ENCODE measurements around the gene TTYH1.
"Not testable (repeated sequence)": the region's sequence is repeated elsewhere in the genome, so short reads cannot be mapped to it uniquely, and the experiment has no call there.

TTYH1 gene

GRCh38 chr19:54415208-54415900 is at the start of gene TTYH1:
TSS of gene TTYH1 (plus strand) at chr19:54415464. CDS start at chr19:54415553, 89 bp downstream.
- no peak for DNase-seq

GRCh38 chr19:54365798-54366197 is 49.5 kb upstream of the TTYH1 start:
- not testable (repeated sequence) for DNase-seq

GRCh38 chr19:54366811-54367210 is 48.5 kb upstream of the TTYH1 start:
- no peak for DNase-seq

GRCh38 chr19:54369082-54369687 is 46.1 kb upstream of the TTYH1 start:
- no peak for DNase-seq

GRCh38 chr19:54369688-54370433 is 45.4 kb upstream of the TTYH1 start:
- not testable (repeated sequence) for DNase-seq

GRCh38 chr19:54370434-54370796 is 44.8 kb upstream of the TTYH1 start:
- not testable (repeated sequence) for DNase-seq

GRCh38 chr19:54371453-54371852 is 43.8 kb upstream of the TTYH1 start:
- DNase-seq, result not testable (repeated sequence)

GRCh38 chr19:54373781-54374631 is 41.3 kb upstream of the TTYH1 start:
- no peak for DNase-seq

GRCh38 chr19:54375181-54375938 is 39.9 kb upstream of the TTYH1 start:
- DNase-seq, result not testable (repeated sequence)

- no peak for DNase-seq
These were observed 38.5 kb upstream of the TTYH1 start for GRCh38 chr19:54376610-54377285.

GRCh38 chr19:54379187-54379678 is 36.0 kb upstream of the TTYH1 start:
- DNase-seq, result no peak

GRCh38 chr19:54380897-54381296 is 34.4 kb upstream of the TTYH1 start:
- DNase-seq, result no peak

- not testable (repeated sequence) for DNase-seq
These were observed 33.2 kb upstream of the TTYH1 start for GRCh38 chr19:54382041-54382440.

- DNase-seq, result no peak
These were observed 31.9 kb upstream of the TTYH1 start for GRCh38 chr19:54383330-54383729.

- no peak for DNase-seq
These were observed 27.1 kb upstream of the TTYH1 start for GRCh38 chr19:54387991-54388801.

- no peak for DNase-seq
These were observed 26.5 kb upstream of the TTYH1 start for GRCh38 chr19:54388802-54389139.

GRCh38 chr19:54389553-54389952 is 25.7 kb upstream of the TTYH1 start:
- no peak for DNase-seq

- no peak for DNase-seq
These were observed 24.2 kb upstream of the TTYH1 start for GRCh38 chr19:54390942-54391577.

- DNase-seq, result no peak
These were observed 23.6 kb upstream of the TTYH1 start for GRCh38 chr19:54391589-54392061.

GRCh38 chr19:54392105-54392504 is 23.2 kb upstream of the TTYH1 start:
- DNase-seq, result no peak
